Lower leg skin (tissue), 3 donors: ENCODE data around the gene STK35.

Experiments used
- POLR2A ChIP-seq, 2 donors: fragments of 450-650 bp; IDR thresholded peaks; one replicate each; pipeline ENCODE4 v1.6.1; 2016 to 2017; ENCODE audit warnings: antibody characterized with exemption in 2 of 2, mild to moderate bottlenecking in 1 of 2, moderate library complexity in 1 of 2
- TF ChIP-seq, protein P1 (sequence below), 3 donors: fragments of 450-650 bp; IDR thresholded peaks; one replicate each; pipeline ENCODE4 v1.5.1; 2016; ENCODE audit warnings: antibody characterized with exemption in 3 of 3, mild to moderate bottlenecking in 3 of 3, moderate library complexity in 2 of 3

DNA sequence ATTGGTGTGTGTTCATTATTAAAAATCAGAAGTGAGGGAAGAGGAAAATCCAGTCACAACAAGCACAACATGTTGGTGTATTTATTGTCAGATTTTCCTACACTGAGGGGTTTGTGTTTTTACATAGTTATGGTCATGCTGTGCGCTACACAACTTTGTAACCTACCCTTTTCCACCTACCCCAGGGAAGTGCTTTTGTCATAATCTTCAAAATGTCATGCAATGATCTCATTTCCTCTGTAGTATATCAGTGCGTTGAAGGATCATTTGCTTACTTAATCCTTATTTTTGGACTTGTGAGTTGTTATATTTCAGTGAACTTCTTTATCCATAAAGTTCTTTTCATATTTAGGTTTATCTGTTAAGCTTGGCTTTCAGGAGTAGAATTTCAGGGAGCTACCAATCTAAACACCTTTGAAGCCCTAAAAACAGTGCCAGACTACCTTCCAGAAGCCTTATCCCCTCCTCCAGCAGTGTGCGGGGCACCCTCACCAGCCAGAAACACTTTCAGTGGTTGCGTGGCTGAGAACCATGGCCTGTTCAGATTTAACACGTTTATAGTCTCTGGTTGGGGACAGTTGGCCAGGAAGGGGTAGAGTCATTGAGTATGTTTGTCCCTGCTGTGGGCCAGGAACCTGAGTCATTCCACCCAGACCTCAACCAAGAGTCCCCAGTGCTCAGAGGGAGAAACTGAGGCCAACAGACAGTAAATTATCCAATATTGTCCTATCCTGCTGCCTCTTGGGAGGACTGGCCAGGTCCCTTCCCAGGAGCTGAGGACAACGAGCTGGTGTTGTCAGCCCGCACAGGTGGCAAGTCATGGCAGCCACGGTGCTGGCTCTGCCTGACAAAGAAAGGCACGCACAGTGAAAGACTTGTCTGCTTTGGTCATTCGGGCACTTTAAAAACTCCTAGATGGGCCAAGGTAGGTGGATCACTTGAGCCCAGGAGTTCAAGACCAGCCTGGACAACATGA lies 40.3 kb downstream of the STK35 start:
- TF ChIP-seq, protein P1, sequence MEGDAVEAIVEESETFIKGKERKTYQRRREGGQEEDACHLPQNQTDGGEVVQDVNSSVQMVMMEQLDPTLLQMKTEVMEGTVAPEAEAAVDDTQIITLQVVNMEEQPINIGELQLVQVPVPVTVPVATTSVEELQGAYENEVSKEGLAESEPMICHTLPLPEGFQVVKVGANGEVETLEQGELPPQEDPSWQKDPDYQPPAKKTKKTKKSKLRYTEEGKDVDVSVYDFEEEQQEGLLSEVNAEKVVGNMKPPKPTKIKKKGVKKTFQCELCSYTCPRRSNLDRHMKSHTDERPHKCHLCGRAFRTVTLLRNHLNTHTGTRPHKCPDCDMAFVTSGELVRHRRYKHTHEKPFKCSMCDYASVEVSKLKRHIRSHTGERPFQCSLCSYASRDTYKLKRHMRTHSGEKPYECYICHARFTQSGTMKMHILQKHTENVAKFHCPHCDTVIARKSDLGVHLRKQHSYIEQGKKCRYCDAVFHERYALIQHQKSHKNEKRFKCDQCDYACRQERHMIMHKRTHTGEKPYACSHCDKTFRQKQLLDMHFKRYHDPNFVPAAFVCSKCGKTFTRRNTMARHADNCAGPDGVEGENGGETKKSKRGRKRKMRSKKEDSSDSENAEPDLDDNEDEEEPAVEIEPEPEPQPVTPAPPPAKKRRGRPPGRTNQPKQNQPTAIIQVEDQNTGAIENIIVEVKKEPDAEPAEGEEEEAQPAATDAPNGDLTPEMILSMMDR (IDR thresholded peaks at IDR 0.05) = no peak
- no peak for TF ChIP-seq POLR2A (IDR thresholded peaks at IDR 0.05)
